Prostate gland (tissue), 2 donors: ENCODE results near the gene NIPAL3. TPM values are rescaled to one million over a fixed set of nuclear protein-coding genes. Genes with fewer than 3 reads are reported as not detected.

Experiments used
- DNase-seq: peaks from one replicate; pipeline ENCODE4 v3.0.0-alpha.2; 2019; ENCODE audit warnings: low spot score
- H3K27ac ChIP-seq, 2 donors: fragments of 200-600 bp; sonication (generic); 2 replicates each; pipeline ENCODE4 v1.5.1; 2017 to 2019
- H3K27me3 ChIP-seq: fragments of 200-600 bp; sonication (generic); replicated peaks from 2 replicates; pipeline ENCODE4 v1.5.1; 2019; ENCODE audit not compliant: insufficient read depth
- H3K36me3 ChIP-seq, 2 donors: fragments of 200-600 bp; sonication (generic); 1 replicate in 1 of 2; 2 replicates in 1 of 2; pipeline versions ENCODE4 v1.5.1 to v1.8.1; 2017 to 2019
- H3K4me1 ChIP-seq: fragments of 200-600 bp; sonication (generic); replicated peaks from 2 replicates; pipeline ENCODE4 v1.5.1; 2019
- H3K4me3 ChIP-seq, 2 donors: fragments of 200-600 bp; sonication (generic); 2 replicates each; pipeline ENCODE4 v1.5.1; 2017 to 2019
- H3K9me3 ChIP-seq: fragments of 200-600 bp; sonication (generic); 2 replicates; pipeline ENCODE4 v1.5.1; 2017
- CTCF ChIP-seq, 4 experiments: fragments of 200-600 bp in 2 of 4; fragments of 450-650 bp in 2 of 4; sonication (generic) in 2 of 4; IDR thresholded peaks; 1 replicate in 3 of 4; 2 replicates in 1 of 4; pipeline ENCODE4 v1.5.1; 2016 to 2019; ENCODE audit warnings: antibody characterized with exemption in 4 of 4, mild to moderate bottlenecking in 2 of 4, moderate library complexity in 2 of 4
- POLR2A ChIP-seq: fragments of 450-650 bp; IDR thresholded peaks from one replicate; pipeline ENCODE4 v1.6.1; 2016; ENCODE audit warnings: antibody characterized with exemption, mild to moderate bottlenecking
- POLR2AphosphoS5 ChIP-seq: sonication (generic); formaldehyde crosslinking; IDR thresholded peaks from one replicate; pipeline ENCODE4 v1.6.1; 2017; ENCODE audit warnings: antibody characterized with exemption
- WGBS: methylation state at CpG from one replicate; pipeline ENCODE4 v1.1.5; 2018; 5-methylcytosine and 5-hydroxymethylcytosine counted together
- intact Hi-C: fragments of 100-400 bp; cut with DNase I; formaldehyde crosslinking; loops from one replicate; pipeline ENCODE4 v1.14.2; 2022
- total RNA-seq, 2 donors: library from RNA; depleted of rRNA; stranded (reverse); fragments of >200 nt; gene quantifications; one replicate each; pipeline ENCODE4 v1.1.0, GENCODE V29; 2016

Gene NIPAL3
- total RNA-seq, 2 donors from 2014 or later: 125 to 350 TPM

DNA sequence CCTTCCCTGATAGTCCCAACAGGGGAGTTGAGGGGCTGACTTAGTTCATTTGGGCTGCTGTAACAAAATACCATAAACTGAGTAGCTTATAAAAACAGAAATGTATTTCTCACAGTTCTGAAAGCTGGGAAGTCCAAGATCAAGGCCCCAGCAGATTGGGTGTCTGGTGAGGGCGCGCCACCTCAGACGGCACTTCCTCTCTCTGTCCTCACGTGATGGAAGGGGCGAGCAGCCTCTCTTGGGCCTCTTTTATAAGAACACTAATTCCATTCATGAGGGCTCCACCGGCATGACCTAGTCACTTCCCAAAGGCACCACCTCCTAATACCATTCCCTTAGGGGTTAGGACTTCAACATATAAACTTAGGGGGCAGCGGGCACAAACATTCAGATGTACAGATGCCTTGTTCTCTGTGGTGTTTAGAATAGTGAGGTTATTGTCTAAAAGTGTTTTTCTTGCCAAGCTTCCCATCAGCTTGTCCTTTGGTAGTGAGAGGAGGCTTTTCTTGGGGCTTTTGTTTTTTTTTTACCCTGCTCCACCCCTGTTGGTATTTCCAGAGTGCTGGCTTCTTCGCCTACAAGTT is 20.3 kb downstream of the NIPAL3 start:
- DNase-seq: no peak
- no peaks in the 10 kb centered on the region for H3K36me3 ChIP-seq
- no peak overlapping the region for H3K4me3 ChIP-seq
- intact Hi-C loops: no loop called here
- no peaks in the 10 kb centered on the region for H3K9me3 ChIP-seq
- no peak for TF ChIP-seq POLR2A
- TF ChIP-seq POLR2AphosphoS5: no peak
- no peak for TF ChIP-seq CTCF (IDR thresholded peaks at IDR 0.05)
- no peaks in the 10 kb centered on the region for H3K27me3 ChIP-seq
- no peaks in the 10 kb centered on the region for H3K4me1 ChIP-seq
- no peak overlapping the region for H3K27ac ChIP-seq
- WGBS: 74% methylated on average over 8 of the region's 8 CpGs

- Histone ChIP-seq H3K36me3 (no peaks in the 10 kb centered on the region), H3K4me3 (no peak overlapping the region), H3K4me1 (peaks cover 2% of the 10 kb centered on the region), H3K9me3 (no peaks in the 10 kb centered on the region), H3K27me3 (no peaks in the 10 kb centered on the region), H3K27ac (peak overlapping the region; percentile 15 to 35)
- DNase-seq: no peak
- intact Hi-C loops: no loop called here
- 74% methylated on average over 9 of the region's 9 CpGs for WGBS
- TF ChIP-seq POLR2AphosphoS5 (no peak), POLR2A (no peak), CTCF (IDR thresholded peaks at IDR 0.05) (no peak)
These were observed 22.2 kb downstream of the NIPAL3 start for GRCh38 chr1:24437631-24438396.

- H3K9me3 ChIP-seq: no peaks in the 10 kb centered on the region
- TF ChIP-seq POLR2A: no peak
- no peak for TF ChIP-seq CTCF (IDR thresholded peaks at IDR 0.05)
- no peak for TF ChIP-seq POLR2AphosphoS5
- WGBS: 50% methylated on average over 9 of the region's 9 CpGs
- intact Hi-C loops: no loop called here
- peaks cover 2% of the 10 kb centered on the region for H3K4me1 ChIP-seq
- H3K36me3 ChIP-seq: no peaks in the 10 kb centered on the region
- DNase-seq: no peak
- H3K4me3 ChIP-seq: no peak overlapping the region
- peak overlapping the region; percentile 15 to 35 for H3K27ac ChIP-seq
- H3K27me3 ChIP-seq: no peaks in the 10 kb centered on the region
These were observed 22.9 kb downstream of the NIPAL3 start for GRCh38 chr1:24438423-24438901.

- Histone ChIP-seq H3K36me3 (peaks cover 0 to 6% of the 10 kb centered on the region in 2 donors), H3K4me3 (no peak overlapping the region), H3K27me3 (no peaks in the 10 kb centered on the region), H3K4me1 (peaks cover 2% of the 10 kb centered on the region), H3K9me3 (no peaks in the 10 kb centered on the region), H3K27ac (peak overlapping the region in 1 of 2 donors; percentile 32)
- TF ChIP-seq POLR2A (no peak), CTCF (IDR thresholded peaks at IDR 0.05) (no peak), POLR2AphosphoS5 (no peak)
- intact Hi-C loops: no loop called here
- 97% methylated on average over 2 of the region's 2 CpGs for WGBS
- no peak for DNase-seq
These were observed 24.8 kb downstream of the NIPAL3 start for GRCh38 chr1:24440436-24440835.

DNA sequence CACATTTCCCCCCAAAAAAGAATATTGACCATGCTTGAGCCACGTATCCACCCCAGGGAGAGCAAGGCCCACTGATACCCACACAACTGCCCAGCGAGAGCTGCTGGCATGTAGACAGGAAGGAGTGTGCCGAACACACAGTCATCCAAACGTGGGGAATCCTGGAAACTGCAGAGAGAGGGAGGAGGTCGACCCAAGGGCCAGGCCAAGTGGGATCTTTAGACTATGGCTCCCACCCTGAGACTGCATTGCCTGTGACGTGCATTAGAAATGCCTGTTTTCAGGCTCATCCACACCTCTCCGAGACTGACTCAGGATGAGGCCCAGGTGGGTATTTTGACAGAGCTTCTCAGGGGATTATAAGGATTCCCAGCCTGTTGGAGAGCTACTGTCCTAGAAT is 25.9 kb downstream of the NIPAL3 start:
- no peak for TF ChIP-seq CTCF (IDR thresholded peaks at IDR 0.05)
- no peak for TF ChIP-seq POLR2AphosphoS5
- TF ChIP-seq POLR2A: no peak
- no peak overlapping the region for H3K4me3 ChIP-seq
- intact Hi-C loops: no loop called here
- H3K4me1 ChIP-seq: peaks cover 2% of the 10 kb centered on the region
- peaks cover 0 to 7% of the 10 kb centered on the region in 2 donors for H3K36me3 ChIP-seq
- 85% methylated on average over 7 of the region's 7 CpGs for WGBS
- no peak for DNase-seq
- H3K27me3 ChIP-seq: no peaks in the 10 kb centered on the region
- H3K9me3 ChIP-seq: no peaks in the 10 kb centered on the region
- H3K27ac ChIP-seq: peak overlapping the region in 1 of 2 donors; percentile 3
